ENCODE results near the gene ZNF124. TPM values are rescaled to one million over a fixed set of nuclear protein-coding genes. Genes with fewer than 3 reads are reported as not detected.

ZNF124 gene
- total RNA-seq, 4 donors from 2014 or later: 64.8 to 184 (median 143) TPM

DNA sequence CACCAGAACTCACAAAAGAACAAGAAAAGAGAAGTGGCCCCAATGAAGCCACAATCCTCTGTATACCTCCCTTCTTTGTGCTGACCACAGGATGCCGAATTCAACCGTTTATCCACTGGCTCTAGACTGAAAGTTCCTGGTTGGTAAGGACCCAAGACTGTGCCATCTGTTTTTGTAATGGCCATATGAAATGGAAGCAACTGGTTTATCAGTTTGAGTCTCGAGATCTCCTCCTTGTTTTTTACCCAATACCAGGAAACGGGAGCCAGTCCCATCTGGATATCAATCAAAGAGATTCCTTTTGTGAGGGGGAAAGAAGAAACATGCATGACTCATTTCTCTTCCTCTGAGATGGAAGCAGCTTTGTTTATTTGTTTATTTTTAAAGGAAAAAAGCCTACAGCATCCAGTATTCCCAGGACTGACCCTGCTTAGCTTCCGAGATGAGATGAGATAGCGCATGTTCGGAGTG lies 32.4 kb upstream of the ZNF124 start:
- TF ChIP-seq, protein P1, sequence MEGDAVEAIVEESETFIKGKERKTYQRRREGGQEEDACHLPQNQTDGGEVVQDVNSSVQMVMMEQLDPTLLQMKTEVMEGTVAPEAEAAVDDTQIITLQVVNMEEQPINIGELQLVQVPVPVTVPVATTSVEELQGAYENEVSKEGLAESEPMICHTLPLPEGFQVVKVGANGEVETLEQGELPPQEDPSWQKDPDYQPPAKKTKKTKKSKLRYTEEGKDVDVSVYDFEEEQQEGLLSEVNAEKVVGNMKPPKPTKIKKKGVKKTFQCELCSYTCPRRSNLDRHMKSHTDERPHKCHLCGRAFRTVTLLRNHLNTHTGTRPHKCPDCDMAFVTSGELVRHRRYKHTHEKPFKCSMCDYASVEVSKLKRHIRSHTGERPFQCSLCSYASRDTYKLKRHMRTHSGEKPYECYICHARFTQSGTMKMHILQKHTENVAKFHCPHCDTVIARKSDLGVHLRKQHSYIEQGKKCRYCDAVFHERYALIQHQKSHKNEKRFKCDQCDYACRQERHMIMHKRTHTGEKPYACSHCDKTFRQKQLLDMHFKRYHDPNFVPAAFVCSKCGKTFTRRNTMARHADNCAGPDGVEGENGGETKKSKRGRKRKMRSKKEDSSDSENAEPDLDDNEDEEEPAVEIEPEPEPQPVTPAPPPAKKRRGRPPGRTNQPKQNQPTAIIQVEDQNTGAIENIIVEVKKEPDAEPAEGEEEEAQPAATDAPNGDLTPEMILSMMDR (IDR thresholded peaks at IDR 0.05): no peak
- TF ChIP-seq POLR2A (IDR thresholded peaks at IDR 0.05): no peak
- Histone ChIP-seq H3K4me1 (no peaks in the 10 kb centered on the region), H3K27me3 (no peaks in the 10 kb centered on the region), H3K27ac (no peak overlapping the region), H3K36me3 (no peaks in the 10 kb centered on the region), H3K9me3 (no peaks in the 10 kb centered on the region), H3K4me3 (no peak overlapping the region)
- intact Hi-C loops (cut with DNase I; ENCODE audit: low total_unique reads): no loop called here
- no peak for DNase-seq

DNA sequence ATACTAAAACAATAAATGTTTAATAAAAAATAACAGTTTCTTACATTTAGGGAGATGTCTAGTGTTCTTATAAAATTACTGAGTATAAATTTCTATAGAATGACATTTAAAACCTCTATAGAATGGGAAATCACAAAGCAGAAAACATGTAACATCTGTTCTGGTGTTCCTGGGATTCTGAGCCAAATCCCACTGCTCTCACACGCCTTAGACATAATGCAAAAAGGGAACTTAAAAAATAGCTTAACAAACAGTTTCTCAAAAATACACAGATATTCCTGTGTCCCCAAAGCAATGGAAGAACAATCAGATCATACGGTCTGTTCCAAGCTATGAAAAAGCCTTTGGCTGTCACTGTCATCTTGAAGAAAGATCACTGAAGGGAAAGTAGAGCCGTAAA lies 27.0 kb upstream of the ZNF124 start:
- no peaks in the 10 kb centered on the region for H3K27me3 ChIP-seq
- H3K4me3 ChIP-seq: no peak overlapping the region
- intact Hi-C loops (cut with DNase I; ENCODE audit: low total_unique reads): no loop called here
- no peak overlapping the region for H3K27ac ChIP-seq
- no peaks in the 10 kb centered on the region for H3K9me3 ChIP-seq
- H3K36me3 ChIP-seq: no peaks in the 10 kb centered on the region
- TF ChIP-seq, protein P1 (IDR thresholded peaks at IDR 0.05): no peak
- no peak for TF ChIP-seq POLR2A (IDR thresholded peaks at IDR 0.05)
- no peaks in the 10 kb centered on the region for H3K4me1 ChIP-seq
- DNase-seq: no peak

DNA sequence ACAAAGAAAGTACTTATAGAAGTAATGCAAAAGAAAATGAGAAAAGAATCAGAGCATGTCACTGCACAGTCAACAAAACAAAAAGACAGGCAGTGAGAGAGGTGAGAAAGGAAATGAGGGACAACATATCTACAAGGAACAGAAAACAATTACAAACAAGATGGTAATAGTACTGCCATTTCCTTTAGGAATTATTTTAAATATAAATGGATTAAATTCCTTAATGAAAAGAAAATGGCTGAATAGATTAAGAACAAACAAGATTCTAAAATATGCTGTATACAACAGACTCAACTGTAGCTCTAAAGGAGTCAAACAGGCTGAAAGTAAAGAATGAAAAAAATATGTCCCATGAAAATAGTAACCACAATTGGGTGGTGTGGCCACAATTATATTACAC lies 22.1 kb upstream of the ZNF124 start:
- H3K9me3 ChIP-seq: peaks cover 0 to 14% of the 10 kb centered on the region in 2 donors
- no peaks in the 10 kb centered on the region for H3K36me3 ChIP-seq
- no peak overlapping the region for H3K4me3 ChIP-seq
- H3K4me1 ChIP-seq: no peaks in the 10 kb centered on the region
- no peak for DNase-seq
- no peak overlapping the region for H3K27ac ChIP-seq
- intact Hi-C loops (cut with DNase I; ENCODE audit: low total_unique reads): no loop called here
- TF ChIP-seq, protein P1 (IDR thresholded peaks at IDR 0.05): no peak
- TF ChIP-seq POLR2A (IDR thresholded peaks at IDR 0.05): no peak
- no peaks in the 10 kb centered on the region for H3K27me3 ChIP-seq

DNA sequence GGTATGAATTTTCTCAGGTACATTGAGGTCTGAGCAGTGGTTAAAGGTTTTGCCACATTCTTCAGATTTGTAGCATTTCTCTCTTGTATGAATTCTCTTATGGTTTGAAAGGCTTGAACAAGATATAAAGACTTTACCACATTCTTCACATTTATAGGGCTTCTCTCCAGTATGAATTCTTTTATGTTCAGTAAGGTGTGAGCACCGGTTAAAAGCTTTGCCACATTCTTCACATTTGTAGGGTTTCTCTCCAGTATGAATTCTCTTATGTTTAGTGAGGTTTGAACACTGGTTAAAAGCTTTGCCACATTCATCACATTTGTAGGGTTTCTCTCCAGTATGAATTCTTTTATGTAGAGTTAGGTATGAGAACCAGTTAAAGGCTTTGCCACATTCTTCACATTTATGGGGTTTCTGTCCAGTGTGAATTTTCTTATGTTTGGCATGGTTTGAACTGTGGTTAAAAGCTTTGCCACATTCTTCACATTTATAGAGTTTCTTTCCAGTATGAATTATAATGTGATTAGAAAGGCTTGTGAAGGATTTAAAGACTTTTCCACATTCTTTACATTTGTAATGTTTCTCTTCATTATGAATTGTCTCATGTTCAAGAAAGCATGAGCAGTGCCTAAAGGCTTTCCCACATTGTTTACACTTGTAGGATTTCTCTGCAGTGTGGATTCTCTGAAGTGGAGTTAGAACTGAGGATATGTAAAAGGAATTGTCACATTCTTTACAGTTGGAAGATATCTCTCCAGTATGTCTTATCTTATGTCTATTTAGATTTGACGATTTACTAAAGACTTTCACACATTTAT lies 18.4 kb upstream of the ZNF124 start:
- H3K4me1 ChIP-seq: no peaks in the 10 kb centered on the region
- H3K4me3 ChIP-seq: no peak overlapping the region
- H3K27me3 ChIP-seq: no peaks in the 10 kb centered on the region
- no peak for DNase-seq
- no peak overlapping the region for H3K27ac ChIP-seq
- H3K9me3 ChIP-seq: peaks cover 0 to 18% of the 10 kb centered on the region in 2 donors
- TF ChIP-seq, protein P1 (IDR thresholded peaks at IDR 0.05): no peak
- no peak for TF ChIP-seq POLR2A (IDR thresholded peaks at IDR 0.05)
- no peaks in the 10 kb centered on the region for H3K36me3 ChIP-seq
- intact Hi-C loops (cut with DNase I; ENCODE audit: low total_unique reads): no loop called here

DNA sequence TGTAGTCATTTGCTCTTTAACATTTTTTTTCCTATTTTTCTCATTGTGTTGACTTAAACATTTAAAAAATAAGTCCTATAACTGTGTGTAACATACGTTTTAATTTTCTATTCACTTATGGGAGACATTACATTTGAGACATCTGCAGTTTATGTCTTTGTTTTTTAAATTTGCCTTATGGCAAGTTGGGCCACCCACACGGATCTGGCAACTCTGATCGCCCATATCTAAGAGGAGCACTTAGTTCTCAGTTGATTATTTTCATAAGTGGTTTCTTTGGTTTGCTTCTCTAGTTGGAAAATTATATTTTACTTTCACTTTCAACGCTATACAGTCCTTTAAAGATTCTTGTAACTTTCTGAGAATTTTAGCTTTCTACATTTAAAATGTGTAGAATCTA lies 13.8 kb upstream of the ZNF124 start:
- Histone ChIP-seq H3K4me3 (no peak overlapping the region), H3K27me3 (no peaks in the 10 kb centered on the region), H3K4me1 (no peaks in the 10 kb centered on the region), H3K9me3 (peaks cover 0 to 12% of the 10 kb centered on the region in 2 donors), H3K27ac (no peak overlapping the region), H3K36me3 (no peaks in the 10 kb centered on the region)
- TF ChIP-seq, protein P1 (IDR thresholded peaks at IDR 0.05): no peak
- no peak for TF ChIP-seq POLR2A (IDR thresholded peaks at IDR 0.05)
- no peak for DNase-seq
- intact Hi-C loops (cut with DNase I; ENCODE audit: low total_unique reads): no loop called here

Data from uterus (tissue), 4 donors.